ENCODE results near the gene LAMA4. TPM values are rescaled to one million over a fixed set of nuclear protein-coding genes. Genes with fewer than 3 reads are reported as not detected.

LAMA4 gene
- total RNA-seq, 1 experiment from 2014 or later: not detected

DNA sequence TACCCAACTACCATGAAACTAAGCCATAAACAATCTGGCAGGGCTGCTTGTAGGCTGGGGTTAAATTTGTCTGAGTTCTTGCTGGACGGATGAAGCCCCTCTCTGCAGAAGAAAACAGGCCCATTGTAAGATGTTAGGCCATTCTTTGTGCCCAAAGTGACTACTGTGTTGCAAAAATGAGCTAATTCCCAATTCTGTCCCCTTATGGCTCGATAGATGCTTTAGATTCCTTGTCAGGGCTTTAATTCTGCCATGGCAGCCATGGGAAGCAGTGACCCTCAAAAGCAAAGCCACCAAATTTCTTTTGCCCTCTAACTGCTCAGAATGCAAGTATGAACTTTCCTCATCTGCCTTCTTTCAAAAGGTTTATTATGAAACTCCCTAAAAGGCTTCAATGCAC lies 45.2 kb downstream of the LAMA4 start:
- ChIA-PET CTCF (no interaction called here), POLR2A (no interaction called here)
- intact Hi-C loops (cut with micrococcal nuclease; ENCODE audit: unreplicated experiment): no loop called here
- Mint-ChIP-seq H3K27ac (ENCODE audit: unreplicated experiment) (no peak overlapping the region), H3K9me3 (ENCODE audit: unreplicated experiment) (no peaks in the 10 kb centered on the region), H3K27me3 (ENCODE audit: insufficient read depth, unreplicated experiment) (peaks cover 6% of the 10 kb centered on the region), H3K4me3 (ENCODE audit: unreplicated experiment) (no peak overlapping the region), H3K4me1 (ENCODE audit: low read depth, unreplicated experiment) (no peaks in the 10 kb centered on the region), H3K36me3 (ENCODE audit: insufficient read depth, unreplicated experiment) (no peaks in the 10 kb centered on the region)
- BruUV-seq (replicated peaks): no TSS peak
- DNase-seq: no peak
- H3K27me3 ChIP-seq (replicated peaks; ENCODE audit: control insufficient read depth, insufficient read depth, low read length): no peaks in the 10 kb centered on the region
- TF ChIP-seq, protein P1, sequence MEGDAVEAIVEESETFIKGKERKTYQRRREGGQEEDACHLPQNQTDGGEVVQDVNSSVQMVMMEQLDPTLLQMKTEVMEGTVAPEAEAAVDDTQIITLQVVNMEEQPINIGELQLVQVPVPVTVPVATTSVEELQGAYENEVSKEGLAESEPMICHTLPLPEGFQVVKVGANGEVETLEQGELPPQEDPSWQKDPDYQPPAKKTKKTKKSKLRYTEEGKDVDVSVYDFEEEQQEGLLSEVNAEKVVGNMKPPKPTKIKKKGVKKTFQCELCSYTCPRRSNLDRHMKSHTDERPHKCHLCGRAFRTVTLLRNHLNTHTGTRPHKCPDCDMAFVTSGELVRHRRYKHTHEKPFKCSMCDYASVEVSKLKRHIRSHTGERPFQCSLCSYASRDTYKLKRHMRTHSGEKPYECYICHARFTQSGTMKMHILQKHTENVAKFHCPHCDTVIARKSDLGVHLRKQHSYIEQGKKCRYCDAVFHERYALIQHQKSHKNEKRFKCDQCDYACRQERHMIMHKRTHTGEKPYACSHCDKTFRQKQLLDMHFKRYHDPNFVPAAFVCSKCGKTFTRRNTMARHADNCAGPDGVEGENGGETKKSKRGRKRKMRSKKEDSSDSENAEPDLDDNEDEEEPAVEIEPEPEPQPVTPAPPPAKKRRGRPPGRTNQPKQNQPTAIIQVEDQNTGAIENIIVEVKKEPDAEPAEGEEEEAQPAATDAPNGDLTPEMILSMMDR (IDR thresholded peaks at IDR 0.05; ENCODE audit: insufficient read depth in 1 of 2, low read depth in 1 of 2, low read length in 1 of 2, severe bottlenecking in 1 of 2, unreplicated experiment in 1 of 2): no peak
- no peaks in the 10 kb centered on the region for H3K9me3 ChIP-seq
- no peaks in the 10 kb centered on the region for H3K36me3 ChIP-seq (ENCODE audit: control insufficient read depth, insufficient read depth, low read length)
- H3K4me1 ChIP-seq: peaks cover under 1% of the 10 kb centered on the region; the same call in 1 of the 2 replicates
- no peak overlapping the region for H3K4me3 ChIP-seq (ENCODE audit: low read depth, low read length)

DNA sequence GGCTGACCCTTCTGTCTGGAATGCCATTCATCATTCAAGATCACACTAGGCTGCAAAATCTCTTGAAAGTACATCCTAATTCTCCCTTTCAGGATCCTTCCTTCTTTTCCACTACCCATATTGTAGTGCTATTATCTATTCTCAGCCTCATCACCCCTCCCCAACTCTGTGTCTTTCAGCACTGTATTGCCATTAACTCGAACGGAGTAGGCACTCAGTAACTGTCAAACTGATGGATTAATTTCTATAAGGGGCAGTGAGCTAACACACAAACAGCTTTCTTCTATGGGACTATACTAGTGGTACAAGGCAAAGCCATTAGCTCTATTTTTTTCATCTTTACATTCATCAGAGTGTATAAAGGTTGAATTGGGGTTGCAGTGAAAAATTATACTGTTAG lies 46.6 kb downstream of the LAMA4 start:
- H3K27me3 Mint-ChIP-seq (ENCODE audit: insufficient read depth, unreplicated experiment): peaks cover 6% of the 10 kb centered on the region
- no peaks in the 10 kb centered on the region for H3K27me3 ChIP-seq (replicated peaks; ENCODE audit: control insufficient read depth, insufficient read depth, low read length)
- H3K9me3 ChIP-seq: no peaks in the 10 kb centered on the region
- no peak overlapping the region for H3K27ac Mint-ChIP-seq (ENCODE audit: unreplicated experiment)
- peaks cover 11% of the 10 kb centered on the region for H3K4me1 ChIP-seq
- intact Hi-C loops (cut with micrococcal nuclease; ENCODE audit: unreplicated experiment): no loop called here
- no peaks in the 10 kb centered on the region for H3K36me3 Mint-ChIP-seq (ENCODE audit: insufficient read depth, unreplicated experiment)
- DNase-seq: no peak
- H3K9me3 Mint-ChIP-seq (ENCODE audit: unreplicated experiment): no peaks in the 10 kb centered on the region
- no peaks in the 10 kb centered on the region for H3K4me1 Mint-ChIP-seq (ENCODE audit: low read depth, unreplicated experiment)
- TF ChIP-seq, protein P1 (IDR thresholded peaks at IDR 0.05; ENCODE audit: insufficient read depth in 1 of 2, low read depth in 1 of 2, low read length in 1 of 2, severe bottlenecking in 1 of 2, unreplicated experiment in 1 of 2): no peak
- POLR2A ChIA-PET: no interaction called here
- no peak overlapping the region for H3K4me3 Mint-ChIP-seq (ENCODE audit: unreplicated experiment)
- CTCF ChIA-PET: no interaction called here
- no TSS peak for BruUV-seq (replicated peaks)
- H3K36me3 ChIP-seq (ENCODE audit: control insufficient read depth, insufficient read depth, low read length): no peaks in the 10 kb centered on the region
- H3K4me3 ChIP-seq (ENCODE audit: low read depth, low read length): no peak overlapping the region

DNA sequence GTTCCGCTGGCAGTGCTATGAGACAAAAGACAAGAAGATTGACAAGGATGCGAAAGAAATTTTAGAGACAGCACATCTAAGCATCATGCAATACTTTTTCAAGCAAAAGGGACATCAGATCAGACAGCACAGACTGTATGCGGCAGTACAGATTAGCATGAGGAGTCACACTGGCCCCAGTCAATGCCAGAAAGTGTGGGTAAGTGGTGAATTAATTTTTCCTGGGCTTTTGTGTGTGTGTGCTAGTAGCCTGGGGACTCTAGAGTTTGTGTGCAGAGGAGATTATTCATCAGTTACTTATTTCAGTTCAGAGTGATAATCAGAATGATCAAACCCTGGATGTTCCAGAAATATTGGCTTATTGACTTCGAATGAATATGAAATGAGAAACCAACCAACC lies 47.2 kb downstream of the LAMA4 start:
- H3K27me3 Mint-ChIP-seq (ENCODE audit: insufficient read depth, unreplicated experiment): peaks cover 6% of the 10 kb centered on the region
- H3K4me1 Mint-ChIP-seq (ENCODE audit: low read depth, unreplicated experiment): no peaks in the 10 kb centered on the region
- no peak overlapping the region for H3K4me3 Mint-ChIP-seq (ENCODE audit: unreplicated experiment)
- ChIA-PET POLR2A (no interaction called here), CTCF (no interaction called here)
- H3K4me1 ChIP-seq: peaks cover 11% of the 10 kb centered on the region
- H3K27ac Mint-ChIP-seq (ENCODE audit: unreplicated experiment): no peak overlapping the region
- H3K27me3 ChIP-seq (replicated peaks; ENCODE audit: control insufficient read depth, insufficient read depth, low read length): no peaks in the 10 kb centered on the region
- H3K9me3 ChIP-seq: no peaks in the 10 kb centered on the region
- no peaks in the 10 kb centered on the region for H3K36me3 Mint-ChIP-seq (ENCODE audit: insufficient read depth, unreplicated experiment)
- no peaks in the 10 kb centered on the region for H3K36me3 ChIP-seq (ENCODE audit: control insufficient read depth, insufficient read depth, low read length)
- intact Hi-C loops (cut with micrococcal nuclease; ENCODE audit: unreplicated experiment): no loop called here
- TF ChIP-seq, protein P1 (IDR thresholded peaks at IDR 0.05; ENCODE audit: insufficient read depth in 1 of 2, low read depth in 1 of 2, low read length in 1 of 2, severe bottlenecking in 1 of 2, unreplicated experiment in 1 of 2): no peak
- no peak for DNase-seq
- H3K4me3 ChIP-seq (ENCODE audit: low read depth, low read length): no peak overlapping the region
- no TSS peak for BruUV-seq (replicated peaks)
- no peaks in the 10 kb centered on the region for H3K9me3 Mint-ChIP-seq (ENCODE audit: unreplicated experiment)

Data from Caco-2 (cell line).